GM18498 (cell line): ENCODE measurements around the gene HEPACAM.

Source experiments
- ATAC-seq: cut with Tn5 transposase; IDR thresholded peaks from one replicate; pipeline ENCODE4 v1.9.1; 2021; ENCODE audit warnings: mild to moderate bottlenecking, moderate library complexity; ENCODE audit not compliant: unreplicated experiment

The HEPACAM gene

GRCh38 chr11:124869856-124870387 is 65.9 kb downstream of the HEPACAM start:
- no peak for ATAC-seq

- no peak for ATAC-seq
Observed at GRCh38 chr11:124869331-124869730, 66.5 kb downstream of the HEPACAM start.
